GM12878 (cell line): ENCODE results near the gene TTC33. TPM values are rescaled to one million over a fixed set of nuclear protein-coding genes. Genes with fewer than 3 reads are reported as not detected.

Experiments used
- ASH2L ChIP-seq: fragments of 300-600, 200-600 bp; sonication (generic); IDR thresholded peaks from 2 replicates; pipeline ENCODE4 v1.6.1; 2017; ENCODE audit warnings: low read depth, mild to moderate bottlenecking, borderline replicate concordance
- ATF7 ChIP-seq: fragments of 450-650 bp; IDR thresholded peaks from 2 replicates; pipeline ENCODE4 v1.6.1; 2016; ENCODE audit warnings: low read depth, mild to moderate bottlenecking
- BHLHE40 ChIP-seq, 2 experiments: fragments of 450-650 bp in 1 of 2; IDR thresholded peaks; 2 replicates each; pipeline ENCODE4 v1.6.1; 2011 to 2017; ENCODE audit warnings: low read depth in 2 of 2, borderline replicate concordance in 1 of 2, improper control_type of control experiment in 1 of 2, low read length in 1 of 2, mild to moderate bottlenecking in 1 of 2
- ETV6 ChIP-seq, 2 experiments: fragments of 450-650 bp in 1 of 2; IDR thresholded peaks in 1 of 2; conservative IDR thresholded peaks in 1 of 2; 2 replicates each; pipeline ENCODE4 v1.6.1; 2014; ENCODE audit warnings: antibody characterized with exemption in 1 of 2, borderline replicate concordance in 1 of 2, low read depth in 1 of 2, mild to moderate bottlenecking in 1 of 2, moderate library complexity in 1 of 2
- IRF4 ChIP-seq: IDR thresholded peaks from 2 replicates; pipeline ENCODE4 v1.6.1; 2011; ENCODE audit warnings: low read depth, low read length
- JUND ChIP-seq: IDR thresholded peaks from 2 replicates; pipeline ENCODE4 v1.6.1; 2012; ENCODE audit warnings: low read depth, mild to moderate bottlenecking, low read length, improper control_type of control experiment, moderate library complexity
- NBN ChIP-seq: fragments of 450-650 bp; IDR thresholded peaks from 2 replicates; pipeline ENCODE4 v1.6.1; 2016
- NR2C1 ChIP-seq: fragments of 450-650 bp; IDR thresholded peaks from 2 replicates; pipeline ENCODE4 v1.6.1; 2017; ENCODE audit warnings: antibody characterized with exemption, mild to moderate bottlenecking, moderate library complexity
- NRF1 ChIP-seq: conservative IDR thresholded peaks from 2 replicates; pipeline ENCODE4 v1.6.1; 2011; ENCODE audit warnings: mild to moderate bottlenecking, low read depth, low read length, improper control_type of control experiment
- POU2F2 ChIP-seq: IDR thresholded peaks from 3 replicates; pipeline ENCODE4 v1.6.1; 2011; ENCODE audit warnings: low read depth, mild to moderate bottlenecking, low read length, borderline replicate concordance
- RBBP5 ChIP-seq: fragments of 200-600 bp; sonication (generic); conservative IDR thresholded peaks from 2 replicates; pipeline ENCODE4 v1.6.1; 2016
- SMARCA5 ChIP-seq: fragments of 450-650 bp; IDR thresholded peaks from 2 replicates; pipeline ENCODE4 v1.6.1; 2017; ENCODE audit warnings: mild to moderate bottlenecking
- SMC3 ChIP-seq: IDR thresholded peaks from 2 replicates; pipeline ENCODE4 v1.6.1; 2011; ENCODE audit warnings: low read length, improper control_type of control experiment, borderline replicate concordance
- SP1 ChIP-seq: IDR thresholded peaks from one replicate; pipeline ENCODE4 v1.6.1; 2011; ENCODE audit warnings: low read depth, low read length
- SREBF1 ChIP-seq: IDR thresholded peaks from 2 replicates; pipeline ENCODE4 v1.6.1; 2012; ENCODE audit warnings: mild to moderate bottlenecking, low read length
- YY1 ChIP-seq: IDR thresholded peaks from 2 replicates; pipeline ENCODE4 v1.6.1; 2011; ENCODE audit warnings: low read depth, mild to moderate bottlenecking, low read length
- ZBED1 ChIP-seq: IDR thresholded peaks from 2 replicates; pipeline ENCODE4 v1.6.1; 2016; ENCODE audit warnings: borderline replicate concordance
- ZSCAN29 ChIP-seq: fragments of 450-650 bp; IDR thresholded peaks from 2 replicates; pipeline ENCODE4 v1.6.1; 2017; ENCODE audit warnings: mild to moderate bottlenecking, moderate library complexity
- polyA plus RNA-seq, 11 experiments: library from polyadenylated mRNA; depleted of rRNA in 4 of 11; unstranded in 6 of 11; stranded (reverse) in 5 of 11; fragments of >200 nt; fragmentation: Nextera tagmentation in 4 of 11; fragmentation: Illumina TruSeq in 1 of 11; extraction: Ambion mirVana in 4 of 11; extraction: Trizol in 1 of 11; gene quantifications; 1 replicate in 1 of 11; 2 replicates in 10 of 11; pipeline versions ENCODE4 v1.2.1 to v1.2.3, GENCODE V29; 2011 to 2016; ENCODE audit warnings: inconsistent platforms in 2 of 11, missing spikeins in 2 of 11, low read depth in 1 of 11
- total RNA-seq, 4 experiments: library from RNA; depleted of rRNA in 3 of 4; stranded (reverse); fragments of >200 nt in 3 of 4; fragmentation: Illumina TruSeq in 1 of 4; extraction: Trizol in 1 of 4; gene quantifications; 2 replicates each; pipeline versions ENCODE4 v1.2.1 to v1.2.3, GENCODE V29; 2013 to 2021
- TF ChIP-seq, protein P1 (sequence below): fragments of 450-650 bp; IDR thresholded peaks from 2 replicates; pipeline ENCODE4 v1.6.1; 2016; ENCODE audit warnings: mild to moderate bottlenecking, moderate library complexity, borderline replicate concordance
- TF ChIP-seq, protein P2 (sequence below): fragments of 450-650 bp; IDR thresholded peaks from 2 replicates; pipeline ENCODE4 v1.6.1; 2017; ENCODE audit warnings: mild to moderate bottlenecking, low read depth, inconsistent platforms; ENCODE audit not compliant: poor library complexity, severe bottlenecking
- TF ChIP-seq, protein P3 (sequence below), 3 experiments: IDR thresholded peaks in 2 of 3; conservative IDR thresholded peaks in 1 of 3; 2 replicates each; pipeline ENCODE4 v1.5.1; 2011; ENCODE audit warnings: low read depth in 3 of 3, low read length in 3 of 3, mild to moderate bottlenecking in 3 of 3, control low read depth in 2 of 3, moderate library complexity in 2 of 3, inconsistent platforms in 1 of 3, mixed read lengths in 1 of 3; ENCODE audit not compliant: control insufficient read depth in 2 of 3, insufficient read depth in 1 of 3; ENCODE audit errors: extremely low read depth in 1 of 3
- TF ChIP-seq, protein P4 (sequence below): IDR thresholded peaks from 2 replicates; pipeline ENCODE4 v1.6.1; 2012; ENCODE audit warnings: low read depth, low read length, improper control_type of control experiment
- TF ChIP-seq, protein P5 (sequence below): fragments of 450-650 bp; IDR thresholded peaks from 2 replicates; pipeline ENCODE4 v1.6.1; 2017; ENCODE audit warnings: borderline replicate concordance

The TTC33 gene
- total and polyA plus RNA-seq, 10 of the 15 experiments (the other 5 are each of a cell fraction or from before 2014, with no cell fraction given), result 7.9 to 22.3 (median 14.6) TPM

DNA sequence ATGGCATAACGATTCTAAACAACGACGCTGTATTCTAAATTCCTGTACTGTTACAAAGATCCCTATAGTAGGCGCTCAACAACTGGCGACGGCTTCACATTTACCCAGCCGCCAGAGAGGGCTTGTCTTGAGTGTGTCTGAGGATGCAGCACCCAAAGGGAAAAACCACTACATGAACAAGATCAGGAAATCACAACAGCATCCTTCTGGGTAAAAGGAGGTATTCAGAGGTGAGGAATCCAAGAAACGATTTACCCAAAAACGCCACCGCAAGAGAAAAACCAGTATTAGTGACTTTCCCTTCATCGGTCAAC, 711 bp downstream of the TTC33 start (continued):
- TF ChIP-seq JUND, result no peak
- TF ChIP-seq POU2F2, result 0 out of 3 replicates have a peak, but pooled peaks have one; percentile 13
- TF ChIP-seq, protein P1, sequence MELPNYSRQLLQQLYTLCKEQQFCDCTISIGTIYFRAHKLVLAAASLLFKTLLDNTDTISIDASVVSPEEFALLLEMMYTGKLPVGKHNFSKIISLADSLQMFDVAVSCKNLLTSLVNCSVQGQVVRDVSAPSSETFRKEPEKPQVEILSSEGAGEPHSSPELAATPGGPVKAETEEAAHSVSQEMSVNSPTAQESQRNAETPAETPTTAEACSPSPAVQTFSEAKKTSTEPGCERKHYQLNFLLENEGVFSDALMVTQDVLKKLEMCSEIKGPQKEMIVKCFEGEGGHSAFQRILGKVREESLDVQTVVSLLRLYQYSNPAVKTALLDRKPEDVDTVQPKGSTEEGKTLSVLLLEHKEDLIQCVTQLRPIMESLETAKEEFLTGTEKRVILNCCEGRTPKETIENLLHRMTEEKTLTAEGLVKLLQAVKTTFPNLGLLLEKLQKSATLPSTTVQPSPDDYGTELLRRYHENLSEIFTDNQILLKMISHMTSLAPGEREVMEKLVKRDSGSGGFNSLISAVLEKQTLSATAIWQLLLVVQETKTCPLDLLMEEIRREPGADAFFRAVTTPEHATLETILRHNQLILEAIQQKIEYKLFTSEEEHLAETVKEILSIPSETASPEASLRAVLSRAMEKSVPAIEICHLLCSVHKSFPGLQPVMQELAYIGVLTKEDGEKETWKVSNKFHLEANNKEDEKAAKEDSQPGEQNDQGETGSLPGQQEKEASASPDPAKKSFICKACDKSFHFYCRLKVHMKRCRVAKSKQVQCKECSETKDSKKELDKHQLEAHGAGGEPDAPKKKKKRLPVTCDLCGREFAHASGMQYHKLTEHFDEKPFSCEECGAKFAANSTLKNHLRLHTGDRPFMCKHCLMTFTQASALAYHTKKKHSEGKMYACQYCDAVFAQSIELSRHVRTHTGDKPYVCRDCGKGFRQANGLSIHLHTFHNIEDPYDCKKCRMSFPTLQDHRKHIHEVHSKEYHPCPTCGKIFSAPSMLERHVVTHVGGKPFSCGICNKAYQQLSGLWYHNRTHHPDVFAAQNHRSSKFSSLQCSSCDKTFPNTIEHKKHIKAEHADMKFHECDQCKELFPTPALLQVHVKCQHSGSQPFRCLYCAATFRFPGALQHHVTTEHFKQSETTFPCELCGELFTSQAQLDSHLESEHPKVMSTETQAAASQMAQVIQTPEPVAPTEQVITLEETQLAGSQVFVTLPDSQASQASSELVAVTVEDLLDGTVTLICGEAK, result no peak
- TF ChIP-seq, protein P2, sequence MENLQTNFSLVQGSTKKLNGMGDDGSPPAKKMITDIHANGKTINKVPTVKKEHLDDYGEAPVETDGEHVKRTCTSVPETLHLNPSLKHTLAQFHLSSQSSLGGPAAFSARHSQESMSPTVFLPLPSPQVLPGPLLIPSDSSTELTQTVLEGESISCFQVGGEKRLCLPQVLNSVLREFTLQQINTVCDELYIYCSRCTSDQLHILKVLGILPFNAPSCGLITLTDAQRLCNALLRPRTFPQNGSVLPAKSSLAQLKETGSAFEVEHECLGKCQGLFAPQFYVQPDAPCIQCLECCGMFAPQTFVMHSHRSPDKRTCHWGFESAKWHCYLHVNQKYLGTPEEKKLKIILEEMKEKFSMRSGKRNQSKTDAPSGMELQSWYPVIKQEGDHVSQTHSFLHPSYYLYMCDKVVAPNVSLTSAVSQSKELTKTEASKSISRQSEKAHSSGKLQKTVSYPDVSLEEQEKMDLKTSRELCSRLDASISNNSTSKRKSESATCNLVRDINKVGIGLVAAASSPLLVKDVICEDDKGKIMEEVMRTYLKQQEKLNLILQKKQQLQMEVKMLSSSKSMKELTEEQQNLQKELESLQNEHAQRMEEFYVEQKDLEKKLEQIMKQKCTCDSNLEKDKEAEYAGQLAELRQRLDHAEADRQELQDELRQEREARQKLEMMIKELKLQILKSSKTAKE, result peak; percentile 52
- no peak for TF ChIP-seq IRF4
- no peak for TF ChIP-seq ZSCAN29
- peak; percentile 47 for TF ChIP-seq YY1
- no peak for TF ChIP-seq NR2C1
- TF ChIP-seq RBBP5, result no peak
- TF ChIP-seq NBN, result no peak
- TF ChIP-seq, protein P3, sequence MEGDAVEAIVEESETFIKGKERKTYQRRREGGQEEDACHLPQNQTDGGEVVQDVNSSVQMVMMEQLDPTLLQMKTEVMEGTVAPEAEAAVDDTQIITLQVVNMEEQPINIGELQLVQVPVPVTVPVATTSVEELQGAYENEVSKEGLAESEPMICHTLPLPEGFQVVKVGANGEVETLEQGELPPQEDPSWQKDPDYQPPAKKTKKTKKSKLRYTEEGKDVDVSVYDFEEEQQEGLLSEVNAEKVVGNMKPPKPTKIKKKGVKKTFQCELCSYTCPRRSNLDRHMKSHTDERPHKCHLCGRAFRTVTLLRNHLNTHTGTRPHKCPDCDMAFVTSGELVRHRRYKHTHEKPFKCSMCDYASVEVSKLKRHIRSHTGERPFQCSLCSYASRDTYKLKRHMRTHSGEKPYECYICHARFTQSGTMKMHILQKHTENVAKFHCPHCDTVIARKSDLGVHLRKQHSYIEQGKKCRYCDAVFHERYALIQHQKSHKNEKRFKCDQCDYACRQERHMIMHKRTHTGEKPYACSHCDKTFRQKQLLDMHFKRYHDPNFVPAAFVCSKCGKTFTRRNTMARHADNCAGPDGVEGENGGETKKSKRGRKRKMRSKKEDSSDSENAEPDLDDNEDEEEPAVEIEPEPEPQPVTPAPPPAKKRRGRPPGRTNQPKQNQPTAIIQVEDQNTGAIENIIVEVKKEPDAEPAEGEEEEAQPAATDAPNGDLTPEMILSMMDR (IDR thresholded peaks at IDR 0.05 in 2 of 3, conservative IDR thresholded peaks at IDR 0.05 in 1 of 3; ENCODE audit: control insufficient read depth in 2 of 3, extremely low read depth in 1 of 3, insufficient read depth in 1 of 3, low read depth in 3 of 3, low read length in 3 of 3), result peak; percentile 80 to 88 (median 82)
- no peak for TF ChIP-seq SREBF1
- no peak for TF ChIP-seq ETV6 (conservative IDR thresholded peaks at IDR 0.05 in 1 of 2, IDR thresholded peaks at IDR 0.05 in 1 of 2; ENCODE audit: borderline replicate concordance in 1 of 2, low read depth in 1 of 2)
- no peak for TF ChIP-seq ZBED1
- TF ChIP-seq, protein P4, sequence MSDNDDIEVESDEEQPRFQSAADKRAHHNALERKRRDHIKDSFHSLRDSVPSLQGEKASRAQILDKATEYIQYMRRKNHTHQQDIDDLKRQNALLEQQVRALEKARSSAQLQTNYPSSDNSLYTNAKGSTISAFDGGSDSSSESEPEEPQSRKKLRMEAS, result no peak
- TF ChIP-seq ATF7, result peak; percentile 37; the same call in 1 of the 2 replicates
- no peak for TF ChIP-seq SP1
- no peak for TF ChIP-seq NRF1
- no peak for TF ChIP-seq ASH2L
- TF ChIP-seq, protein P5, sequence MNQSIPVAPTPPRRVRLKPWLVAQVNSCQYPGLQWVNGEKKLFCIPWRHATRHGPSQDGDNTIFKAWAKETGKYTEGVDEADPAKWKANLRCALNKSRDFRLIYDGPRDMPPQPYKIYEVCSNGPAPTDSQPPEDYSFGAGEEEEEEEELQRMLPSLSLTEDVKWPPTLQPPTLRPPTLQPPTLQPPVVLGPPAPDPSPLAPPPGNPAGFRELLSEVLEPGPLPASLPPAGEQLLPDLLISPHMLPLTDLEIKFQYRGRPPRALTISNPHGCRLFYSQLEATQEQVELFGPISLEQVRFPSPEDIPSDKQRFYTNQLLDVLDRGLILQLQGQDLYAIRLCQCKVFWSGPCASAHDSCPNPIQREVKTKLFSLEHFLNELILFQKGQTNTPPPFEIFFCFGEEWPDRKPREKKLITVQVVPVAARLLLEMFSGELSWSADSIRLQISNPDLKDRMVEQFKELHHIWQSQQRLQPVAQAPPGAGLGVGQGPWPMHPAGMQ, result no peak
- TF ChIP-seq SMC3, result peak; percentile 32; the same call in 1 of the 2 replicates
- TF ChIP-seq BHLHE40 (IDR thresholded peaks at IDR 0.05; ENCODE audit: borderline replicate concordance in 1 of 2, low read depth in 2 of 2, low read length in 1 of 2), result no peak; a peak in 1 of 4 replicates
- peak; percentile 91; the same call in 1 of the 2 replicates for TF ChIP-seq SMARCA5
